ENCODE results near the gene AKR1C8.

GRCh38 chr10:5143137-5143536, 41.8 kb downstream of the AKR1C8 start:
- TF ChIP-seq POLR2A (IDR thresholded peaks at IDR 0.05): no peak
- no peak for TF ChIP-seq CTCF (IDR thresholded peaks at IDR 0.05)

All from Peyer's patch (tissue), 4 donors.